Pancreas (tissue), 10 donors: ENCODE measurements around the gene ALDOB. TPM values are rescaled to one million over a fixed set of nuclear protein-coding genes. Genes with fewer than 3 reads are reported as not detected.

Experiments used
- ATAC-seq, 4 donors: fragments of 200-7000 bp; cut with Tn5 transposase; one replicate each; pipeline versions ENCODE4 v1.8.0 to v1.9.1; 2020; ENCODE audit warnings: mild to moderate bottlenecking in 4 of 4, moderate library complexity in 4 of 4
- DNase-seq, 6 donors: peaks; one replicate each; pipeline ENCODE4 v3.0.0-alpha.2; 2020
- FAIRE-seq: peaks from 2 replicates; lab custom pipeline; 2012; peaks lifted over from hg19 to GRCh38; lab: Jason Lieb, UNC
- H3K27ac ChIP-seq, 4 donors: fragments of 200-600 bp; sonication (generic); 1 replicate in 3 of 4; 2 replicates in 1 of 4; pipeline versions ENCODE4 v1.5.0 to v1.8.0; 2020
- H3K27me3 ChIP-seq, 4 donors: fragments of 200-600 bp; one replicate each; pipeline ENCODE4 v1.8.0; 2021
- H3K36me3 ChIP-seq, 3 donors: fragments of 200-600 bp; sonication (generic) in 1 of 3; one replicate each; pipeline versions ENCODE4 v1.5.0 to v1.8.0; 2020 to 2021
- H3K4me1 ChIP-seq, 3 donors: fragments of 200-600 bp; one replicate each; pipeline ENCODE4 v1.8.0; 2021
- H3K4me3 ChIP-seq, 4 donors: fragments of 200-600 bp; sonication (generic) in 2 of 4; one replicate each; pipeline versions ENCODE4 v1.5.0 to v1.8.0; 2020 to 2021
- H3K9me3 ChIP-seq, 4 donors: fragments of 200-600 bp; one replicate each; pipeline ENCODE4 v1.8.0; 2021
- WGBS, 2 donors: extraction: QIAGEN DNeasy Blood & Tissue Kit; methylation state at CpG; one replicate each; pipeline ENCODE4 v1.1.7; 2013; 5-methylcytosine and 5-hydroxymethylcytosine counted together
- intact Hi-C, 3 donors: fragments of 100-400 bp; cut with DNase I; formaldehyde crosslinking; loops; one replicate each; pipeline versions ENCODE4 v1.11.1 to v1.14.2; 2022
- polyA plus RNA-seq, 2 donors: library from polyadenylated mRNA; stranded (reverse); fragments of 200-250 nt; gene quantifications; one replicate each; pipeline ENCODE4 v1.2.3, GENCODE V29; 2013
- total RNA-seq, 6 donors: library from RNA; stranded (reverse); fragmentation: NEBNext Ultra II Directional in 4 of 6; extraction: Animal tissue kit (Norgen Biotek cat#: 25700) in 4 of 6; gene quantifications; one replicate each; pipeline versions ENCODE4 v1.2.1 to v1.2.4, GENCODE V29; 2021 to 2023
- TF ChIP-seq, protein P1 (sequence below), 4 donors: fragments of 200-600 bp; sonication (generic) in 3 of 4; IDR thresholded peaks; one replicate each; pipeline versions ENCODE4 v1.5.0 to v1.8.0; 2021; ENCODE audit warnings: antibody characterized with exemption in 4 of 4
- donor health status: healthy with polysubstance abuse.
- donor health status: DM: no; HTN: no; CAD: no; lungs with moderate emphysema.
- donor health status: DM: no; HTN: no; CAD: no.
- donor health status: control.
- donor health status: control.
- donor health status: Bipolar disorder and iron deficiency.
- donor health status: DM: yes; HTN: yes; CAD: no.
- donor health status: DM: no; HTN: no; CAD: no.
- donor health status: DM: no; HTN: no; CAD: no.
- donor health status: DM: yes; HTN: yes; CAD: no.

The ALDOB gene
- total and polyA plus RNA-seq, 8 donors: 75.0 to 856 (median 287) TPM

DNA sequence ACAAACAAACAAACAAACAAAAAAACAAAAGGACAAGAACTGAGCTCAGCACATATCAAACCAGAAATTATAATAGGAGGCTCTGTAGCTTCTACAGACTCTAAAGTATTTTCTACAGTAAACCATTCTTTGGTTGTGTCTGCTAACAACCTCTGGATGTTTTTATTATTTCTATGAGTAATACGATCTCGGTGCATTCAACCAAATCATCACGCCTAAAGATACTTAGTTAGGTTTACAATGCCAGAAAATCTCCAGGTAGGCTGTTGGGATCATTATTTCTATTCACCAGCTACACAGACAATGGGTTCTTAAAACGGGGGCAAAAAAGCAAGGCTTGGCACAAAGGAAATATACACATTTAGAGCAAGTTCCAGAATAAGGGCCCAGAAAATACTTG lies 41.6 kb upstream of the ALDOB start:
- Histone ChIP-seq H3K4me3 (no peak overlapping the region), H3K36me3 (peaks cover 0 to 38% (median 0%) of the 10 kb centered on the region in 3 donors), H3K9me3 (no peaks in the 10 kb centered on the region), H3K27ac (no peak overlapping the region), H3K4me1 (peaks cover 4 to 24% (median 5%) of the 10 kb centered on the region in 3 donors), H3K27me3 (no peaks in the 10 kb centered on the region)
- FAIRE-seq: no peak
- intact Hi-C loops: loop anchor here in 1 of 3 donors (10.0 kb wide), 1 partner anchor 48 kb away; no protein-coding TSS in a partner anchor
- no peak for ATAC-seq
- no peak for DNase-seq
- TF ChIP-seq, protein P1, sequence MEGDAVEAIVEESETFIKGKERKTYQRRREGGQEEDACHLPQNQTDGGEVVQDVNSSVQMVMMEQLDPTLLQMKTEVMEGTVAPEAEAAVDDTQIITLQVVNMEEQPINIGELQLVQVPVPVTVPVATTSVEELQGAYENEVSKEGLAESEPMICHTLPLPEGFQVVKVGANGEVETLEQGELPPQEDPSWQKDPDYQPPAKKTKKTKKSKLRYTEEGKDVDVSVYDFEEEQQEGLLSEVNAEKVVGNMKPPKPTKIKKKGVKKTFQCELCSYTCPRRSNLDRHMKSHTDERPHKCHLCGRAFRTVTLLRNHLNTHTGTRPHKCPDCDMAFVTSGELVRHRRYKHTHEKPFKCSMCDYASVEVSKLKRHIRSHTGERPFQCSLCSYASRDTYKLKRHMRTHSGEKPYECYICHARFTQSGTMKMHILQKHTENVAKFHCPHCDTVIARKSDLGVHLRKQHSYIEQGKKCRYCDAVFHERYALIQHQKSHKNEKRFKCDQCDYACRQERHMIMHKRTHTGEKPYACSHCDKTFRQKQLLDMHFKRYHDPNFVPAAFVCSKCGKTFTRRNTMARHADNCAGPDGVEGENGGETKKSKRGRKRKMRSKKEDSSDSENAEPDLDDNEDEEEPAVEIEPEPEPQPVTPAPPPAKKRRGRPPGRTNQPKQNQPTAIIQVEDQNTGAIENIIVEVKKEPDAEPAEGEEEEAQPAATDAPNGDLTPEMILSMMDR (IDR thresholded peaks at IDR 0.05): no peak
- WGBS, 2 donors: 85 to 93% methylated on average over 4 of the region's 4 CpGs

DNA sequence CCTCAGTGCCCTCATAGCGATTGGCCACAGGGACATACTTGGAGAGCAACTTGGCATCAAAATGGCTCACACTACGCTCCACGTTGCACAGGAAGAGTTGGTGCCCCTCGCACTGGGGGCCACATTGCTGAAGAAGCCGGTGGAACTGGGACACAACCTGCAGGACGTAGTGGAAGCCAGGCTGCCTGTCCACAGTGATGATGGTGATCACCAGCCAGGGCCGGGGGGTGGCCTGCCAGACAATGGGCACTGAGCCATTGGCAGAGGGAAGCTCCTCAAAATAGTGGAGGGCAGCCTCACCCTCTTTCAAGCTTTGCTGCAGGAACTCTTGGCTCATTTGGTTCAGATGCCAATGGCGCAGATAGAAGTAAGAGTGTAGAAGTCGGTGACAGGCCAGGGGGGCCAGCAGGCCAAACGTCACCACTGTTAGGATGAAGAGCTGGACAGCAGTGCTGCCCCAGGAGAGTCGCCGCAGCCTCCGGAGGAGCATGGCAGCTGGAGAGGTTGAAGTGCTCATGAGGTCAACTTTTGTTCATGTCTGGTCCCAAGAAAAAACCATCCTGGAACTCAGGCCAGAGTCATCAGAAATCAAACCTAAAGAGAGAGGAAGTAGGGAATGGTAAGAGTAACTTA lies 41.1 kb upstream of the ALDOB start:
- intact Hi-C loops: loop anchor here in 1 of 3 donors (10.0 kb wide), 1 partner anchor 48 kb away; no protein-coding TSS in a partner anchor
- no peak for DNase-seq
- Histone ChIP-seq H3K4me1 (peaks cover 4 to 24% (median 5%) of the 10 kb centered on the region in 3 donors), H3K27ac (no peak overlapping the region), H3K4me3 (no peak overlapping the region), H3K27me3 (no peaks in the 10 kb centered on the region), H3K36me3 (peaks cover 0 to 38% (median 0%) of the 10 kb centered on the region in 3 donors), H3K9me3 (no peaks in the 10 kb centered on the region)
- FAIRE-seq: no peak
- TF ChIP-seq, protein P1 (IDR thresholded peaks at IDR 0.05): no peak
- 92 to 95% methylated on average over 13 of the region's 13 CpGs for WGBS, 2 donors
- ATAC-seq: no peak

DNA sequence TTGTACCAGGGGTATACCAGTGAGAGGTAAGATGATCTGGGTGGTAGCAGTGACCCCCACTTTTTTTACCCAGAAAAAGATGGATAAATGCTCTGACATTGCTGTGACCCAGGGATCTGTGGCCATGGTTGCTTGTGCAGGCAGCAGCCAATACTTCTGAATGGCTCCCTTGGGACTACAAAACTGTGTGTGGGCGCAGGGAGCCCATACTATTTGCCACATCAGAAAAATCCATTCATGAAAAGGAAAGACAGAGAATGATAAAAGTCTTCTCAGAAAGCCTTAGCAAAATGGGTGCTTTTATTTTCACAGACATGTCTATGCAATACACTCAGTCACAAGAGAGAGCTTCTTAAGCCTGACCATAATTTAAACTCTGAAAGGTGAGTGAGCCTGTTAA lies 37.3 kb upstream of the ALDOB start:
- intact Hi-C loops: loop anchor here in 1 of 3 donors (10.0 kb wide), 1 partner anchor 52 kb away; no protein-coding TSS in a partner anchor
- H3K36me3 ChIP-seq: peaks cover 0 to 38% (median 0%) of the 10 kb centered on the region in 3 donors
- TF ChIP-seq, protein P1 (IDR thresholded peaks at IDR 0.05): no peak
- no peak overlapping the region for H3K4me3 ChIP-seq
- H3K27me3 ChIP-seq: no peaks in the 10 kb centered on the region
- no peak for ATAC-seq
- FAIRE-seq: no peak
- WGBS, 2 donors: 94 to 97% methylated on average over 1 of the region's 1 CpG
- no peaks in the 10 kb centered on the region for H3K4me1 ChIP-seq
- no peak overlapping the region for H3K27ac ChIP-seq
- no peak for DNase-seq
- no peaks in the 10 kb centered on the region for H3K9me3 ChIP-seq

- DNase-seq (no peak), ATAC-seq (no peak), FAIRE-seq (no peak)
- intact Hi-C loops: loop anchor here in 1 of 3 donors (10.0 kb wide), 1 partner anchor 54 kb away; no protein-coding TSS in a partner anchor
- Histone ChIP-seq H3K36me3 (peaks cover 0 to 29% (median 0%) of the 10 kb centered on the region in 3 donors), H3K9me3 (no peaks in the 10 kb centered on the region), H3K27ac (no peak overlapping the region), H3K4me3 (no peak overlapping the region), H3K4me1 (no peaks in the 10 kb centered on the region), H3K27me3 (no peaks in the 10 kb centered on the region)
- WGBS, 2 donors: 73 to 79% methylated on average over 3 of the region's 3 CpGs
- TF ChIP-seq, protein P1 (IDR thresholded peaks at IDR 0.05): no peak
Measured at GRCh38 chr9:101470929-101471328, 35.4 kb upstream of the ALDOB start.

DNA sequence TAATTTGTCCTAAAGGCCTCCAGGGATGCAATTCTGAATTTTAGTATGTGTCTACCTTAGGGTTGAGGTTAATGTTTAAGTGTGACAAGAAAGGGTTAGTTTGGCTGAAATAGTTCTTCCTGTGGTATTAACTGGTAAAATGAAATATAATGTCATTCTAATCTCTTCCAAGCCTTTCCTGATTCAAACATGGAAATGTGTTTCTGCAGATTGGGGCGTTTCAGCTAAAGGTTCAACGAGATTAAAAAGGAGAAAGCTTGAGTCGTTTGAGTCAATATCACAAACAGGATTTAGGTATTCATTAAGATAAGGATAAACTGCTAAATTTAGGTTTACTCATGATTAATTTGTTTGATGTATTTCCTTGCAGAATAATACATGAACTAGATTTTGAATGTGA lies 34.4 kb upstream of the ALDOB start:
- 44 to 45% methylated on average over 3 of the region's 3 CpGs for WGBS, 2 donors
- TF ChIP-seq, protein P1 (IDR thresholded peaks at IDR 0.05): no peak
- DNase-seq: no peak

More for the DNA sequence above, 34.4 kb upstream of the ALDOB start:
- Histone ChIP-seq H3K36me3 (peaks cover 0 to 20% (median 0%) of the 10 kb centered on the region in 3 donors), H3K27ac (no peak overlapping the region), H3K4me1 (no peaks in the 10 kb centered on the region), H3K4me3 (no peak overlapping the region), H3K27me3 (no peaks in the 10 kb centered on the region), H3K9me3 (no peaks in the 10 kb centered on the region)
- no peak for FAIRE-seq
- intact Hi-C loops: loop anchor here in 1 of 3 donors (10.0 kb wide), 1 partner anchor 55 kb away; no protein-coding TSS in a partner anchor
- no peak for ATAC-seq
